ENCODE results near the gene CD300LB. TPM values are rescaled to one million over a fixed set of nuclear protein-coding genes. Genes with fewer than 3 reads are reported as not detected.

The CD300LB gene
- total RNA-seq, 1 donor from 2014 or later, result not detected

DNA sequence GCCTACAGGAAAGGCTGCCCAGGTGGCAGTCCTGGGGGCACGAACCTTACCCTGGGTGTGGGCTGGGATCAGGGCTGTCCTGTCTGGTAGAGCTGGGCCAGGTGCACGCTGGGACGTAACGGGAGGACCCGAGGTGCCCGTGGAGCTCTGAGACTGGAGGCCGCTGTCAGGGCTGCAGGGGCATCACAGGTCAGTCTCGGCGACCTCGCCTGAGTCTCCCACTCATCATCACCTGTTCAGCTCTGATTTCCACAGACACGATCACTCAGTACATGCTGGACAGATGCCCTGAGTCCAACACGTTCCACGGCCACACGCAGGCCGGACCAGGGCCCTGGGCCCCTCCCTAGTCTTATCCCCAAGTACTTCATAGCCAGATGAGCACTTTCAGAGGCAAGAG lies 19.3 kb upstream of the CD300LB start:
- Histone ChIP-seq H3K9ac (ENCODE audit: low read depth in 1 of 3, low read length in 3 of 3) (no peak overlapping the region), H3K27ac (ENCODE audit: low read depth, low read length) (no peak overlapping the region), H3K27me3 (ENCODE audit: control insufficient read depth in 3 of 3, insufficient read depth in 3 of 3, low read length in 3 of 3) (peaks cover 0 to 26% (median 20%) of the 10 kb centered on the region in 3 donors)

GRCh38 chr17:74549343-74549742 lies 18.1 kb upstream of the CD300LB start:
- Histone ChIP-seq H3K36me3 (ENCODE audit: control insufficient read depth in 3 of 3, insufficient read depth in 3 of 3, low read length in 3 of 3) (no peaks in the 10 kb centered on the region), H3K4me3 (ENCODE audit: low read length in 3 of 3) (no peak overlapping the region), H3K27ac (ENCODE audit: low read depth, low read length) (no peak overlapping the region), H3K27me3 (ENCODE audit: control insufficient read depth in 3 of 3, insufficient read depth in 3 of 3, low read length in 3 of 3) (peaks cover 0 to 26% (median 20%) of the 10 kb centered on the region in 3 donors), H3K9me3 (ENCODE audit: control insufficient read depth in 3 of 3, low read length in 3 of 3) (no peaks in the 10 kb centered on the region), H3K4me1 (ENCODE audit: control insufficient read depth in 3 of 3, insufficient read depth in 3 of 3, low read length in 3 of 3) (no peaks in the 10 kb centered on the region), H3K9ac (ENCODE audit: low read depth in 1 of 3, low read length in 3 of 3) (no peak overlapping the region)

More for the DNA sequence above, 19.3 kb upstream of the CD300LB start:
- Histone ChIP-seq H3K4me1 (ENCODE audit: control insufficient read depth in 3 of 3, insufficient read depth in 3 of 3, low read length in 3 of 3) (peaks cover 0 to 2% (median 0%) of the 10 kb centered on the region in 3 donors), H3K36me3 (ENCODE audit: control insufficient read depth in 3 of 3, insufficient read depth in 3 of 3, low read length in 3 of 3) (no peaks in the 10 kb centered on the region), H3K4me3 (ENCODE audit: low read length in 3 of 3) (no peak overlapping the region), H3K9me3 (ENCODE audit: control insufficient read depth in 3 of 3, low read length in 3 of 3) (no peaks in the 10 kb centered on the region)

DNA sequence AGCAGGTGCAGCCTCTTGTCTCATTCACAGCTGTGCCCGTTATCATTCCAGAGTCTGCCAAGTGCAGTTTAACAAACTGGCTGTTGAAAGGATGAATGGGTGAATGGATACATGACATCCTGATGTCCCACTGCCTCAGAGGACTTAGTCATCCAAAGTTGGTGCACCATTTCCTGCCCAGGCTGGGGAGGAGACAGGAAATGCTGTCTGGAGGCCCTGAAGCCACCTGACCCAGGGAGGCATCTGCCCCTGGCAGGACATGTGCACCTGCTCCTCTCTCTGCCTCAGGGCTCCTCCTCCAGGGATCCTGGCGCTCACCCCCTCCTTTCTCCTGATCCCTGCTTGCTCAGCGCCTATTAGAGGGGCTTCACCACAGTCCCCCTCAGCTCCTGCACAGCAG lies 16.5 kb upstream of the CD300LB start:
- no peak overlapping the region for H3K4me3 ChIP-seq (ENCODE audit: low read length in 3 of 3)
- no peak overlapping the region for H3K27ac ChIP-seq (ENCODE audit: low read depth, low read length)
- H3K36me3 ChIP-seq (ENCODE audit: control insufficient read depth in 3 of 3, insufficient read depth in 3 of 3, low read length in 3 of 3), result no peaks in the 10 kb centered on the region
- peaks cover 0 to 28% (median 17%) of the 10 kb centered on the region in 3 donors for H3K27me3 ChIP-seq (ENCODE audit: control insufficient read depth in 3 of 3, insufficient read depth in 3 of 3, low read length in 3 of 3)
- H3K9ac ChIP-seq (ENCODE audit: low read depth in 1 of 3, low read length in 3 of 3), result no peak overlapping the region
- H3K9me3 ChIP-seq (ENCODE audit: control insufficient read depth in 3 of 3, low read length in 3 of 3), result no peaks in the 10 kb centered on the region
- no peaks in the 10 kb centered on the region for H3K4me1 ChIP-seq (ENCODE audit: control insufficient read depth in 3 of 3, insufficient read depth in 3 of 3, low read length in 3 of 3)

- Histone ChIP-seq H3K36me3 (ENCODE audit: control insufficient read depth in 3 of 3, insufficient read depth in 3 of 3, low read length in 3 of 3) (no peaks in the 10 kb centered on the region), H3K27ac (ENCODE audit: low read depth, low read length) (no peak overlapping the region), H3K4me1 (ENCODE audit: control insufficient read depth in 3 of 3, insufficient read depth in 3 of 3, low read length in 3 of 3) (no peaks in the 10 kb centered on the region), H3K9ac (ENCODE audit: low read depth in 1 of 3, low read length in 3 of 3) (no peak overlapping the region), H3K9me3 (ENCODE audit: control insufficient read depth in 3 of 3, low read length in 3 of 3) (no peaks in the 10 kb centered on the region), H3K4me3 (ENCODE audit: low read length in 3 of 3) (no peak overlapping the region), H3K27me3 (ENCODE audit: control insufficient read depth in 3 of 3, insufficient read depth in 3 of 3, low read length in 3 of 3) (peaks cover 0 to 27% (median 17%) of the 10 kb centered on the region in 3 donors)
Measured at GRCh38 chr17:74547264-74547663, 16.0 kb upstream of the CD300LB start.

- H3K27me3 ChIP-seq (ENCODE audit: control insufficient read depth in 3 of 3, insufficient read depth in 3 of 3, low read length in 3 of 3), result peaks cover 0 to 24% (median 17%) of the 10 kb centered on the region in 3 donors
- no peak overlapping the region for H3K27ac ChIP-seq (ENCODE audit: low read depth, low read length)
- H3K4me1 ChIP-seq (ENCODE audit: control insufficient read depth in 3 of 3, insufficient read depth in 3 of 3, low read length in 3 of 3), result no peaks in the 10 kb centered on the region
Measured at GRCh38 chr17:74546586-74546985, 15.3 kb upstream of the CD300LB start.

GRCh38 chr17:74545843-74546230 lies 14.6 kb upstream of the CD300LB start, which contains the start of gene CD300C:
TSS of gene CD300C (minus strand) at chr17:74546115. CDS start at chr17:74545782, 333 bp downstream.
- H3K9me3 ChIP-seq (ENCODE audit: control insufficient read depth in 3 of 3, low read length in 3 of 3), result no peaks in the 10 kb centered on the region
- no peaks in the 10 kb centered on the region for H3K36me3 ChIP-seq (ENCODE audit: control insufficient read depth in 3 of 3, insufficient read depth in 3 of 3, low read length in 3 of 3)
- no peaks in the 10 kb centered on the region for H3K4me1 ChIP-seq (ENCODE audit: control insufficient read depth in 3 of 3, insufficient read depth in 3 of 3, low read length in 3 of 3)
- no peak within 1 kb of the TSS for H3K27ac ChIP-seq (ENCODE audit: low read depth, low read length)
- H3K27me3 ChIP-seq (ENCODE audit: control insufficient read depth in 3 of 3, insufficient read depth in 3 of 3, low read length in 3 of 3), result peaks cover 0 to 24% (median 11%) of the 10 kb centered on the region in 3 donors
- no peak within 1 kb of the TSS for H3K9ac ChIP-seq (ENCODE audit: low read depth in 1 of 3, low read length in 3 of 3)
- peak within 1 kb of the TSS in 1 of 3 donors; percentile 30 for H3K4me3 ChIP-seq (ENCODE audit: low read length in 3 of 3)

More at GRCh38 chr17:74546586-74546985, 15.3 kb upstream of the CD300LB start:
- Histone ChIP-seq H3K9me3 (ENCODE audit: control insufficient read depth in 3 of 3, low read length in 3 of 3) (no peaks in the 10 kb centered on the region), H3K9ac (ENCODE audit: low read depth in 1 of 3, low read length in 3 of 3) (no peak overlapping the region), H3K36me3 (ENCODE audit: control insufficient read depth in 3 of 3, insufficient read depth in 3 of 3, low read length in 3 of 3) (no peaks in the 10 kb centered on the region), H3K4me3 (ENCODE audit: low read length in 3 of 3) (no peak overlapping the region)

- Histone ChIP-seq H3K27me3 (ENCODE audit: control insufficient read depth in 3 of 3, insufficient read depth in 3 of 3, low read length in 3 of 3) (peaks cover 0 to 22% (median 10%) of the 10 kb centered on the region in 3 donors), H3K4me3 (ENCODE audit: low read length in 3 of 3) (peak overlapping the region in 1 of 3 donors; percentile 30), H3K4me1 (ENCODE audit: control insufficient read depth in 3 of 3, insufficient read depth in 3 of 3, low read length in 3 of 3) (no peaks in the 10 kb centered on the region), H3K27ac (ENCODE audit: low read depth, low read length) (no peak overlapping the region), H3K9me3 (ENCODE audit: control insufficient read depth in 3 of 3, low read length in 3 of 3) (no peaks in the 10 kb centered on the region), H3K9ac (ENCODE audit: low read depth in 1 of 3, low read length in 3 of 3) (no peak overlapping the region), H3K36me3 (ENCODE audit: control insufficient read depth in 3 of 3, insufficient read depth in 3 of 3, low read length in 3 of 3) (no peaks in the 10 kb centered on the region)
Measured at GRCh38 chr17:74544991-74545842, 13.9 kb upstream of the CD300LB start.

DNA sequence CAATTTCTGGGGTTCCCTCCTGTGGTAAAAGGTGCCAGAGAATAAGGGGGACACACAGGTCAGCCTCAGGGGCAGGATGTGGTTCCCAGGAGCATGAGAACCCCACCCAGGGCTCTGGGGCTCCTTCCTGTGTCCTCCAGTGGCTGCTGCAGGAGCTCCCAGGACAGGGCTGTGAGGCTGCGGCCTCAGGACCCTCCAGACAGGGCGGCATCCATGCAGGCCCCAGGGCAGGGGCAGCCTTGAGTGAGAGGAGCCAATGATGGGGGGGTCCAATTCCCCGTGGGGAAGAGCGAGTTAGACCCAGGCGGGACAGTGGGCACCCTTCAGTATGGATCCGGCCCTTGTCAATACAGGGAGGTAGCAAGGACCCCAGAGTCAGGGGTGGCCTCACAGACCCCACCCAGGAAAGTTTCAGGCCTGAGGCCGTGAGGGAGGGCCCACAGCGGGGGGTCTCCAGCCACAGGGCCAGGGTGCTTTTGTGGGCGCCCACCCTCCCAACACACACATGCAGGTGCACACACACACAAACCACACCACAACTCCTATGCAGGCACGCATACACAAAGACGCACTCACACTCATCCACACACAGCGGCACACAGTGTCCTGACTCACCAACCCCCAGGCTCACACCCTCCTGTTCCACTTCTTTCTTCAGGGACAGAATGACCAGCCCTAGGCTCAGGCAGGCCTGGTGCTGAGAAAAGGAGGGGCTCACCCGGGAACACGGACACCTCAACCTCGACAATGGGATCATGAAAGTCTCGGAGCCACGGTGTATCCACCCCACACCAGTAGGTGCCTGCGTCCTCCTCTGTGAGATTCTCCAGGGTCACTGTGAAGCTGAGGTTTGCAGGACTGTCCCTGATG lies 12.9 kb upstream of the CD300LB start:
- Histone ChIP-seq H3K36me3 (ENCODE audit: control insufficient read depth in 3 of 3, insufficient read depth in 3 of 3, low read length in 3 of 3) (no peaks in the 10 kb centered on the region), H3K4me1 (ENCODE audit: control insufficient read depth in 3 of 3, insufficient read depth in 3 of 3, low read length in 3 of 3) (no peaks in the 10 kb centered on the region), H3K4me3 (ENCODE audit: low read length in 3 of 3) (no peak overlapping the region), H3K27ac (ENCODE audit: low read depth, low read length) (no peak overlapping the region), H3K9me3 (ENCODE audit: control insufficient read depth in 3 of 3, low read length in 3 of 3) (no peaks in the 10 kb centered on the region), H3K27me3 (ENCODE audit: control insufficient read depth in 3 of 3, insufficient read depth in 3 of 3, low read length in 3 of 3) (peaks cover 0 to 14% (median 8%) of the 10 kb centered on the region in 3 donors), H3K9ac (ENCODE audit: low read depth in 1 of 3, low read length in 3 of 3) (no peak overlapping the region)

DNA sequence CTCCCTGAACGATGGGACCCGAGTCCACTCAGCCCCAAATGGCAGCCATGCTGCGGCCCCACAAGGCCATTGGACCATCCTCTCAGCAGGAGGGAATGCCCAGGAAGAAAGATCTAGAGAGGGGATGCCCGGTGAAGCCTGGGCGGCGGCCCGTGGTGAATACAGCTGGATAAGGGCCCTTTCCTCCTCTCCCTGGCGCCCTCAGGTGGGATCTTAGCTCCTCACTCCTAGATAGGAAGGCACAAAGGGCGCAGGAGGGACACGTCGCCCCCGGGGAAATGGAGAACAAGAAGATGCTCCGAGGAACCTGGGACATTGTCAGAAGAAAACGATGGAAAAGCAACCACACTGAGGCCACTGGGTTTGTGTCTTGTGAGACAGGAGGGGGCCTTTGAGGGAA lies 12.1 kb upstream of the CD300LB start:
- Histone ChIP-seq H3K4me1 (ENCODE audit: control insufficient read depth in 3 of 3, insufficient read depth in 3 of 3, low read length in 3 of 3) (no peaks in the 10 kb centered on the region), H3K36me3 (ENCODE audit: control insufficient read depth in 3 of 3, insufficient read depth in 3 of 3, low read length in 3 of 3) (no peaks in the 10 kb centered on the region), H3K9me3 (ENCODE audit: control insufficient read depth in 3 of 3, low read length in 3 of 3) (no peaks in the 10 kb centered on the region), H3K27me3 (ENCODE audit: control insufficient read depth in 3 of 3, insufficient read depth in 3 of 3, low read length in 3 of 3) (peaks cover 0 to 10% (median 9%) of the 10 kb centered on the region in 3 donors), H3K27ac (ENCODE audit: low read depth, low read length) (no peak overlapping the region), H3K4me3 (ENCODE audit: low read length in 3 of 3) (no peak overlapping the region), H3K9ac (ENCODE audit: low read depth in 1 of 3, low read length in 3 of 3) (no peak overlapping the region)
